ENCODE results near the gene PFKL. TPM values are rescaled to one million over a fixed set of nuclear protein-coding genes. Genes with fewer than 3 reads are reported as not detected.

Gene PFKL
- total RNA-seq, 1 donor from 2014 or later, result 101 TPM

- no peak overlapping the region for H3K4me3 ChIP-seq
- TF ChIP-seq CTCF (IDR thresholded peaks at IDR 0.05), result no peak
- H3K27ac ChIP-seq, result no peak overlapping the region
- no peaks in the 10 kb centered on the region for H3K36me3 ChIP-seq
- no peaks in the 10 kb centered on the region for H3K9me3 ChIP-seq
- ATAC-seq (no peak), DNase-seq (peak; percentile 31)
- peaks cover 8% of the 10 kb centered on the region for H3K27me3 ChIP-seq
- intact Hi-C loops (cut with DNase I), result no loop called here
- H3K4me1 ChIP-seq, result peaks cover 6% of the 10 kb centered on the region
Measured at GRCh38 chr21:44372616-44373015, 72.8 kb downstream of the PFKL start.

DNA sequence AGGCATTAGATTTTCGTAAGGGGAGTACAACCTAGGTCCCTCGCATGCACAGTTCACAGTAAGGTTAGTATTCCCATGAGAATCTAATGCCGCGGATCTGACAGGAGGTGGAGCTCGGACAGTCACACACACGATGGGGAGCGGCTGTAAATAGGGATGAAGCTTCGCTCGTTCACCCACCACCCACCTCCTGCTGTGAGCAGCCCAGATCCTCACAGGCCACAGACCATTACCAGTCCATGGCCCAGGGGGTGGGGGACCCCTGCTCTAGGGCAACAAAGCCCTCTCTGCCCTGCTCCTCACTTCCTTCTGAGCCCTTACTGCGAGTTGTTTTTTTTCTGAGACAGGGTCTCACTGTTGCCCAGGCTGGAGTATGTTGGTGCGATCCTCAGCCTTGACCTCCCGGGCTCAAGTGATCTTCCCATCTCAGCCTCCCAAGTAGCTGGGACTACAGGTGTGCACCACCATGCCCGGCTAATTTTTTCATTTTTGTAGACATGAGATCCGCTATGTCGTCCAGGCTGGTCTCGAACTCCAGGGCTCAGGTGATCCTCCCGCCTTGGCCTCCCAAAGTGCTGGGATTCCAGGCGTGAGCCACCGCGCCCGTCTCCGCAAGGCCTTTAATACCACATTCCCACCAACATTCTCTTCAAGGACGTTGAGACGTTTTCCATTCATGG lies 74.9 kb downstream of the PFKL start:
- Histone ChIP-seq H3K4me3 (no peak overlapping the region), H3K4me1 (peaks cover 6% of the 10 kb centered on the region), H3K27ac (no peak overlapping the region), H3K36me3 (no peaks in the 10 kb centered on the region), H3K27me3 (peaks cover 5% of the 10 kb centered on the region), H3K9me3 (no peaks in the 10 kb centered on the region)
- intact Hi-C loops (cut with DNase I), result no loop called here
- DNase-seq (peak; percentile 38), ATAC-seq (no peak)
- no peak for TF ChIP-seq CTCF (IDR thresholded peaks at IDR 0.05)

- ATAC-seq, result peak; percentile 71
- intact Hi-C loops (cut with DNase I), result no loop called here
- peak; percentile 68 for DNase-seq
- no peaks in the 10 kb centered on the region for H3K9me3 ChIP-seq
- H3K4me1 ChIP-seq, result peaks cover 6% of the 10 kb centered on the region
- H3K27ac ChIP-seq, result no peak overlapping the region
- no peak for TF ChIP-seq CTCF (IDR thresholded peaks at IDR 0.05)
- no peaks in the 10 kb centered on the region for H3K27me3 ChIP-seq
- H3K4me3 ChIP-seq, result no peak overlapping the region
- H3K36me3 ChIP-seq, result no peaks in the 10 kb centered on the region
Measured at GRCh38 chr21:44375281-44375651, 75.4 kb downstream of the PFKL start.

DNA sequence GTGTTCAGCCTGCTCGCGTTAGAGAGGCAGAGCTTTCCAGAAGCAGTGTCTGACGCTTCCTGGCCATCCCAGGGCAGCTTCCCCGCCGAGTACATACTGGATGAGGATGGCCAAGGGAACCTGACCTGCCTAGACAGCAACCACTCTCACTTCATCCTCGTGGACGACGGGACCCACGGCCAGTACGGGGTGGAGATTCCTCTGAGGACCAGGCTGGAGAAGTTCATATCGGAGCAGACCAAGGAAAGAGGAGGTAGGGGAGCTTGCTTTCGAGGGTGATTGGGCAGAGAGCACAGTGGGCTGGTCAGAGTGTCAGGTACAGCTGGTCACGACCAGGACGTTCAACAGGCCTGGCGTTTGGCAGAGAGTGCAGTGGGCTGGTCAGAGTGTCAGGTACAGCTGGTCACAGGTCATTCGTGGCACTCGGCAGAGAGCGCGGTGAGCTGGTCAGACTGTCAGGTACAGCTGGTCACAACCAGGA lies 75.9 kb downstream of the PFKL start:
- intact Hi-C loops (cut with DNase I), result no loop called here
- H3K36me3 ChIP-seq, result no peaks in the 10 kb centered on the region
- H3K27me3 ChIP-seq, result no peaks in the 10 kb centered on the region
- DNase-seq (peak; percentile 63), ATAC-seq (no peak)
- H3K4me3 ChIP-seq, result no peak overlapping the region
- H3K9me3 ChIP-seq, result no peaks in the 10 kb centered on the region
- H3K27ac ChIP-seq, result no peak overlapping the region
- peaks cover 6% of the 10 kb centered on the region for H3K4me1 ChIP-seq
- TF ChIP-seq CTCF (IDR thresholded peaks at IDR 0.05), result no peak

DNA sequence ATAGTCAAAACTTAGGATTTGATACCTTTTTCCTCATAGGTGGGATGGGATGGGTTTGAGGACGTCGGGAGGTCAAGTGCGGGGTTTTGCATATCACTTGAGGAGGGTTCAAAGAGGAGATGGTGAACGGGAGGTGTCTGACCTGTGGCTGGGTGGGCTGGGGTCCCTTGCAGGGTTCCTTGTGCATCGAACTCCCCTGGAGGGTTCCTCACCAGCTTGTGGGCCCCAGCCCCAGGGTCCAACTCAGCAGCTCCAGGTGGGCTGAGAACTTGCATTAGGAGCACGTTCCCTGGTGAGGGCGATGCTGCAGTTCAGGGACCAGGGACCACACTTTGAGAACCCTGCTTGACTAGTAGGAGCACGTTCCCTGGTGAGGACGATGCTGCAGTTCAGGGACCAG lies 76.8 kb downstream of the PFKL start:
- no peaks in the 10 kb centered on the region for H3K9me3 ChIP-seq

More for the DNA sequence above, 76.8 kb downstream of the PFKL start:
- peaks cover 6% of the 10 kb centered on the region for H3K4me1 ChIP-seq
- intact Hi-C loops (cut with DNase I), result no loop called here
- ATAC-seq (no peak), DNase-seq (peak; percentile 36)
- H3K36me3 ChIP-seq, result no peaks in the 10 kb centered on the region
- H3K27ac ChIP-seq, result no peak overlapping the region
- TF ChIP-seq CTCF (IDR thresholded peaks at IDR 0.05), result no peak
- no peaks in the 10 kb centered on the region for H3K27me3 ChIP-seq
- no peak overlapping the region for H3K4me3 ChIP-seq

Other genes starting within 250 kb of the PFKL start
- 9.9 TPM for gene PWP2, start 192.7 kb upstream of the PFKL start, total RNA-seq
- gene GATD3, start 166.4 kb upstream of the PFKL start, total RNA-seq, result 44.5 TPM
- 11.3 TPM for gene ICOSLG, start 59.1 kb upstream of the PFKL start, total RNA-seq
- gene DNMT3L, start 38.2 kb upstream of the PFKL start, total RNA-seq, result not detected
- gene AIRE, start 14.2 kb upstream of the PFKL start, total RNA-seq, result not detected
- 25.4 TPM for gene CFAP410, start 39.3 kb downstream of the PFKL start, total RNA-seq
- gene TRPM2, start 53.6 kb downstream of the PFKL start, total RNA-seq, result 10.0 TPM
- 3.6 TPM for gene LRRC3, start 155.5 kb downstream of the PFKL start, total RNA-seq
- gene KRTAP10-1, start 240.1 kb downstream of the PFKL start, total RNA-seq, result not detected

All from upper lobe of right lung (tissue), 1 donor.